ENCODE measurements around the gene NLRP3.

NLRP3 gene

DNA sequence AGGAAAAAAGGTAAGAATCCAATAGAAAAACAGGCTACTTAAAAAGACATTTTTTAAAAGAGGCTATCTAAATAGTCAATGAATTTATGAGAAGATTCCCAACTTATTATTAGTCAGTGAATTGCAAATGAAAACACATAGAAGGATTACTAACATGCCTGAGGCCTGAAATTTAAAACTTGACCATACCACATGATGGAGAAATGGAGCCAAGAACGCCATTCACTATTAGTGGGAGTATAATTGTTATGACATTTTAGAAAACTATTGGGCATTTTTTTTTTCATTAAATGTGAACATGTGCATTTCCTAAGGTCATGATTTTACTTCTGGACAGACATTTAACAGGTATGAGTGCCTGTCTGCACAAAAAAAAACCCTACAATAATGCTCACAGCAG lies 66.8 kb downstream of the NLRP3 start:
- H3K36me3 ChIP-seq (replicated peaks) = no peaks in the 10 kb centered on the region
- in situ Hi-C loops (cut with MboI; ENCODE audit: low sequenced_read_pairs) = no loop called here
- DNase-seq (ENCODE audit: low spot score in 2 of 2) = no peak
- no peaks in the 10 kb centered on the region for H3K4me1 ChIP-seq
- H3K9me3 ChIP-seq = no peaks in the 10 kb centered on the region
- no peak overlapping the region for H3K4me3 ChIP-seq
- no peaks in the 10 kb centered on the region for H3K27me3 ChIP-seq (ENCODE audit: low read depth)

DNA sequence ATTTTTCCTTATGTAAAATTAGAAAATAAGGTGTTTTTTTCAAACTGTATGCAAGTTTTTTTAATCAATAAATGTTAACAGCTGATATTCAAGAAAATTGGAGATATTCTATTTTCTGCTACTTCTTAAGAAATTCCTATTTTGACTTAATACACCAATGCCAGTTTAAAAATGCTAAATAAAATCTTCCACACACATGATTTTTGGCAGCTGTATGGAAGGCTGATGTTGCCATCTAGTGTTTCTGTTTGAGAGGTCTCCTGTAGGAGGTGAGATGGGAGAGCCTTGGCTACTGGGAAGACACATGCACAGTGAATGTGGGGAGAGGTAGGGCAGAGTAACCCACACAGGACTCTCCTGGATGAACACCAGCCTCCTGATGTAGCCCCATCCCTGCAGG lies 71.1 kb downstream of the NLRP3 start:
- Histone ChIP-seq H3K4me3 (no peak overlapping the region), H3K4me1 (no peaks in the 10 kb centered on the region), H3K27me3 (ENCODE audit: low read depth) (no peaks in the 10 kb centered on the region), H3K9me3 (no peaks in the 10 kb centered on the region), H3K36me3 (replicated peaks) (no peaks in the 10 kb centered on the region)
- in situ Hi-C loops (cut with MboI; ENCODE audit: low sequenced_read_pairs) = no loop called here
- DNase-seq (ENCODE audit: low spot score in 2 of 2) = no peak

DNA sequence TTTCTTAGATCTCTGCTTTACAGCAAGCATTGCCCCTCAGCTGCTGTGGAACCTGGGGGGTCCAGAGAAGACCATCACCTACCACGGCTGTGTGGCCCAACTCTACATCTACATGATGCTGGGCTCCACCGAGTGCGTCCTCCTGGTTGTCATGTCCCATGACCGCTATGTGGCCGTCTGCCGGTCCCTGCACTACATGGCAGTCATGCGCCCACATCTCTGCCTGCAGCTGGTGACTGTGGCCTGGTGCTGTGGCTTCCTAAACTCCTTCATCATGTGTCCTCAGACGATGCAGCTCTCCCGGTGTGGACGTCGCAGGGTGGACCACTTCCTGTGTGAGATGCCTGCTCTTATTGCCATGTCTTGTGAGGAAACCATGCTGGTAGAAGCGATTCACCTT lies 75.4 kb downstream of the NLRP3 start:
- in situ Hi-C loops (cut with MboI; ENCODE audit: low sequenced_read_pairs) = no loop called here
- no peaks in the 10 kb centered on the region for H3K36me3 ChIP-seq (replicated peaks)
- H3K27me3 ChIP-seq (ENCODE audit: low read depth) = no peaks in the 10 kb centered on the region
- H3K4me1 ChIP-seq = no peaks in the 10 kb centered on the region
- DNase-seq (ENCODE audit: low spot score in 2 of 2) = no peak
- no peaks in the 10 kb centered on the region for H3K9me3 ChIP-seq
- no peak overlapping the region for H3K4me3 ChIP-seq

DNA sequence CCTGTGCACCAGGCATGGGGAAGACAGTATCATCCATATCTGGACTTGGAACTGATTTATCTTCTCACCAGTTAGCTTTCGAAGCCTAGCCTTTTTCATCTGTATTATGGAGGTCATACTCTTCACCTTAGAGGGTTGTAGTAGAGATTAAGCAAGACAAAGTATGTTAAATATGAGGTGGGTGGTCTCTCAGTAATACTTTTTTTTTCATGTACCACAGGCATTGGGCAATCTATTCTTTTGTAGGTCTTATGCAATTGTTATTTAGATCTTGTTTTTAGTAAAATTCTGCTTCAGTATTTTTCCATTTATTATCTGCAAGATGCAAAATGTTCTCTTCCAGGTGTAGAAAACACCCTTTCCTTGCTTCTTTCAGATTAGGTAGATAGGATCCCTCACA lies 77.1 kb downstream of the NLRP3 start:
- H3K36me3 ChIP-seq (replicated peaks) = no peaks in the 10 kb centered on the region
- H3K4me1 ChIP-seq = no peaks in the 10 kb centered on the region
- no peaks in the 10 kb centered on the region for H3K9me3 ChIP-seq
- in situ Hi-C loops (cut with MboI; ENCODE audit: low sequenced_read_pairs) = no loop called here
- no peaks in the 10 kb centered on the region; the same call in 1 of the 2 replicates for H3K27me3 ChIP-seq (ENCODE audit: low read depth)
- no peak for DNase-seq (ENCODE audit: low spot score in 2 of 2)
- no peak overlapping the region for H3K4me3 ChIP-seq

DNA sequence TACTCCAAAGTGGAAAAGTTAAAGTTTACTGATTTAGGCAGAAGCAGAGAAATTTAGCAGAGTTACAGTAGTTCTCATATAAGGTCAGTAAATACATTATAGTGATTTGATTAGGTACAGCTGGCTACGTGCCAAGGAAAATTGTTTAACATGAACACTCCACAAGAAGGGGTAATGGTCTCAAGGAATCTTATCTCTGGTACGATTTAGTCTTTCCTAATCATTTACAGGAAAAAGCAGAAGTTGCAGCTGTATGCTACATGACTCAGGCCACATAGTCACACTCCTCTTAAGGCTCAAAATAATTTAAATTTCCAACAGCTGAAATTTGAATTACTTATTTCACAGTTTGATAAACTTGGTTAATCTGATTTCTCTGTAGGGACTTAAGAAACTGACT lies 78.8 kb downstream of the NLRP3 start:
- no peaks in the 10 kb centered on the region; the same call in 1 of the 2 replicates for H3K27me3 ChIP-seq (ENCODE audit: low read depth)
- H3K36me3 ChIP-seq (replicated peaks) = no peaks in the 10 kb centered on the region
- no peaks in the 10 kb centered on the region for H3K9me3 ChIP-seq
- H3K4me1 ChIP-seq = no peaks in the 10 kb centered on the region
- in situ Hi-C loops (cut with MboI; ENCODE audit: low sequenced_read_pairs) = no loop called here
- no peak for DNase-seq (ENCODE audit: low spot score in 2 of 2)
- H3K4me3 ChIP-seq = no peak overlapping the region

DNA sequence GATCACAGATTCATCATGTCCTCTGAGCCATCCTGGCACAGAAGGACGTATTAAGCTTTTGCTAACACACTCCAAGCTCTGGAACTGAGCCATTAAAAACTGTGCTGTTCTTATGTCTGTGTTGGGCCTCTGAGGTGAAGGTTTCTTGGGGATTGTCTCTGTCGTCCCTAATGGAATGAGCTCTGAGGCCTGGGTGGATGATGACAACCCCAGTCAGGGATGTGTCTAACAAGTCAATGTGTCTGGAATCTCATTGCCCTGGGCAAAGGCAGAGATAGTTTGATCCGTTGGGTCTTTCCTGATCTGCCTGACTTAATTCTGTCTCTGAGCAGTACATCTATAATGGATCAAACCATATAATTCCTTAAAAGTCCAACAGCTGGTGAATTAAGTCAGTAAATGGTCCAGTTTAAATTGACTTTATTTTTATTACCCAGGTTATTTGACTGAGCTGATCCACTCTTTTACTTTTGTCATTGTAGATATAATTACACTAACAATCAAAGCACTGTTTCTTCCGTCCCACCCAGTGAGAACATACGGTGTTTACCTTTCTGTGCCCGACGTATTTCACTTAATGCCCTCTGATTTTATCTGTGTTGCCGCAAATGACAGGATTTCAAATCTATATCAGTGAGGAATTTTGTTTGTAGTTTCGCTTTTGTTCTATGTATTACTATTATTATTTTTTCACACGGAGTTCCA lies 80.8 kb downstream of the NLRP3 start:
- no peak overlapping the region for H3K4me3 ChIP-seq
- no peaks in the 10 kb centered on the region for H3K36me3 ChIP-seq (replicated peaks)
- H3K9me3 ChIP-seq = no peaks in the 10 kb centered on the region
- no peaks in the 10 kb centered on the region; the same call in 1 of the 2 replicates for H3K27me3 ChIP-seq (ENCODE audit: low read depth)
- H3K4me1 ChIP-seq = no peaks in the 10 kb centered on the region
- in situ Hi-C loops (cut with MboI; ENCODE audit: low sequenced_read_pairs) = no loop called here
- no peak for DNase-seq (ENCODE audit: low spot score in 2 of 2)
